Trophoblast cell (in vitro differentiated cells and primary cell): ENCODE measurements around the gene WTIP.
"Not testable (repeated sequence)": the region's sequence is repeated elsewhere in the genome, so short reads cannot be mapped to it uniquely, and the experiment has no call there.

ENCODE experiments used
- DNase-seq, 2 donors: peaks; one replicate each; pipeline ENCODE4 v3.0.0-alpha.2; 2016
- H2AFZ ChIP-seq: 2 replicates; pipeline ENCODE4 v1.6.1; 2013; ENCODE audit warnings: low read length, moderate library complexity, mild to moderate bottlenecking; ENCODE audit not compliant: insufficient read depth, poor library complexity
- H2AK5ac ChIP-seq: 2 replicates; pipeline ENCODE4 v1.6.1; 2013; ENCODE audit warnings: mild to moderate bottlenecking, low read length
- H2BK120ac ChIP-seq: 2 replicates; pipeline ENCODE4 v1.6.1; 2013; ENCODE audit warnings: low read length, mild to moderate bottlenecking, moderate library complexity; ENCODE audit not compliant: insufficient read depth, poor library complexity
- H2BK12ac ChIP-seq: 2 replicates; pipeline ENCODE4 v1.6.1; 2013; ENCODE audit warnings: mild to moderate bottlenecking, low read length, moderate library complexity
- H2BK5ac ChIP-seq: 2 replicates; pipeline ENCODE4 v1.6.1; 2013; ENCODE audit warnings: low read length, low read depth, moderate library complexity, mild to moderate bottlenecking; ENCODE audit not compliant: poor library complexity
- H3K14ac ChIP-seq: 2 replicates; pipeline ENCODE4 v1.6.1; 2013; ENCODE audit warnings: mild to moderate bottlenecking, low read length
- H3K18ac ChIP-seq: 2 replicates; pipeline ENCODE4 v1.6.1; 2013; ENCODE audit warnings: mild to moderate bottlenecking, low read length
- H3K23ac ChIP-seq: 2 replicates; pipeline ENCODE4 v1.6.1; 2013; ENCODE audit warnings: low read length
- H3K27ac ChIP-seq: 2 replicates; pipeline ENCODE4 v1.5.1; 2013; ENCODE audit warnings: low read depth, mild to moderate bottlenecking, inconsistent platforms, low read length, moderate library complexity
- H3K27me3 ChIP-seq: 2 replicates; pipeline ENCODE4 v1.6.1; 2013; ENCODE audit warnings: inconsistent platforms, mild to moderate bottlenecking, low read length, moderate library complexity; ENCODE audit not compliant: insufficient read depth
- H3K36me3 ChIP-seq, 2 experiments: 1 replicate in 1 of 2; 2 replicates in 1 of 2; pipeline ENCODE4 v1.6.1; 2013; ENCODE audit warnings: low read length in 2 of 2, mild to moderate bottlenecking in 2 of 2, moderate library complexity in 1 of 2; ENCODE audit not compliant: insufficient read depth in 2 of 2, control insufficient read depth in 1 of 2
- H3K4ac ChIP-seq: 2 replicates; pipeline ENCODE4 v1.6.1; 2013; ENCODE audit warnings: low read depth, mild to moderate bottlenecking, low read length, moderate library complexity
- H3K4me1 ChIP-seq, 2 experiments: 1 replicate in 1 of 2; 2 replicates in 1 of 2; pipeline ENCODE4 v1.6.1; 2013; ENCODE audit warnings: low read length in 2 of 2, mild to moderate bottlenecking in 2 of 2, moderate library complexity in 1 of 2; ENCODE audit not compliant: insufficient read depth in 2 of 2, control insufficient read depth in 1 of 2
- H3K4me2 ChIP-seq: 2 replicates; pipeline ENCODE4 v1.6.1; 2013; ENCODE audit warnings: inconsistent platforms, mild to moderate bottlenecking, low read length, moderate library complexity
- H3K4me3 ChIP-seq: 2 replicates; pipeline ENCODE4 v1.5.1; 2013; ENCODE audit warnings: mild to moderate bottlenecking, low read depth, low read length, inconsistent platforms
- H3K79me1 ChIP-seq: one replicate; pipeline ENCODE4 v1.6.1; 2013; ENCODE audit warnings: low read length
- H3K79me2 ChIP-seq: 2 replicates; pipeline ENCODE4 v1.6.1; 2013; ENCODE audit warnings: low read length, mild to moderate bottlenecking; ENCODE audit not compliant: control insufficient read depth, insufficient read depth, poor library complexity
- H3K9ac ChIP-seq: 2 replicates; pipeline ENCODE4 v1.6.1; 2013; ENCODE audit warnings: mild to moderate bottlenecking, low read length
- H3K9me3 ChIP-seq: 2 replicates; pipeline ENCODE4 v1.6.1; 2013; ENCODE audit warnings: low read depth, mild to moderate bottlenecking, control low read depth, inconsistent platforms, low read length; ENCODE audit not compliant: insufficient read depth
- H4K12ac ChIP-seq: 2 replicates; pipeline ENCODE4 v1.6.1; 2013; ENCODE audit warnings: low read depth, mild to moderate bottlenecking, low read length, moderate library complexity
- H4K8ac ChIP-seq: 2 replicates; pipeline ENCODE4 v1.6.1; 2013; ENCODE audit warnings: low read depth, mild to moderate bottlenecking, low read length, moderate library complexity
- H4K91ac ChIP-seq: one replicate; pipeline ENCODE4 v1.6.1; 2013; ENCODE audit warnings: low read depth, mild to moderate bottlenecking, low read length, moderate library complexity
- WGBS: extraction: QIAGEN DNeasy Blood & Tissue Kit; methylation state at CpG from one replicate; pipeline ENCODE4 v1.1.7; 2013; ENCODE audit warnings: missing lambda C conversion rate; ENCODE audit not compliant: insufficient read length, insufficient coverage; ENCODE audit errors: extremely low coverage; 5-methylcytosine and 5-hydroxymethylcytosine counted together

The WTIP gene

DNA sequence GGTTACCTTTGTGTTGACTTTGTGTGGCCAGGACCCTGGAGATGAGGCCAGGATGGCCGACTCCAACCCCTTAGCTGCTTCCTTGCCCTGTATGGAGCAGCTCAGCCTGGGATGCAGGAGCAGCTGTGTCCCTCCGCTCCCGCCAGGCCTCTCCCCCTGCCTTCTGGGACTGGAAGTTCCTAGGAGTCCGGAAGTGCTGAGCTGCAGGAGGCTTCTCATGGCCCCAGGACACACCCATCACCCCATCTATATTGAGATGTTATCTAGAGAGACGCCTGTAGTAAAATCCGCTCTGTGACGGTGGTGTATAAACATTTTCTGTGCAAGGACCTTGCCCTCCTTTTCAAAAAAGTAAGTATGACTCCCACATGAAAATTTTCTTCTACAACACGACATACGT, 27.0 kb downstream of the WTIP start:
- Histone ChIP-seq H2AFZ (no peak overlapping the region), H3K18ac (no peak overlapping the region), H3K4ac (no peak overlapping the region), H4K12ac (no peak overlapping the region), H2BK120ac (no peak overlapping the region), H3K4me1 (no peaks in the 10 kb centered on the region), H3K14ac (no peak overlapping the region), H3K36me3 (peaks cover 0 to under 1% of the 10 kb centered on the region in 2 experiments), H3K79me1 (no peaks in the 10 kb centered on the region), H3K27me3 (no peaks in the 10 kb centered on the region), H4K91ac (no peak overlapping the region), H2AK5ac (no peak overlapping the region), H3K4me3 (no peak overlapping the region), H3K4me2 (no peak overlapping the region), H3K27ac (no peak overlapping the region), H3K79me2 (no peaks in the 10 kb centered on the region), H2BK12ac (no peak overlapping the region), H4K8ac (no peak overlapping the region), H3K23ac (no peak overlapping the region), H3K9me3 (peaks cover 7% of the 10 kb centered on the region), H3K9ac (no peak overlapping the region), H2BK5ac (no peak overlapping the region)
- WGBS, result no CpG with 5 or more reads among the region's 9 CpGs
- no peak for DNase-seq

DNA sequence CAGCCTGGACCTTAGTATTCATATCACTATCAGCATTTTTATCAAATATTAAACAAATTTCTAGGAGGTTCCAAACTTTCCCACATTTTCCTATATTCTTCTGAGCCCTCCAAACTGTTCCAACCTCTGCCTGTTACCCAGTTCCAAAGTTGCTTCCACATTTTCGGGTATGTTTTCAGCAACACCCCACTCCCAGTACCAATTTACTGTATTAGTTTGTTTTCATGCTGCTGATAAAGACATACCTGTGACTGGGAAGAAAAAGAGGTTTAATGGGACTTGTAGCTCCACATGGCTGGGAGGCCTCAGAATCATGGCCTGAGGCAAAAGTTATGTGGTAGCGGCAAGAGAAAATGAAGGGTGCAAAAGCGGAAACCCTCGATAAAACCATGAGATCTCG, 29.3 kb downstream of the WTIP start:
- H2AFZ ChIP-seq, H3K27ac ChIP-seq, DNase-seq, H4K91ac ChIP-seq, H3K36me3 ChIP-seq, H4K12ac ChIP-seq, H2AK5ac ChIP-seq, H3K23ac ChIP-seq, H3K4me2 ChIP-seq, H2BK120ac ChIP-seq, H3K4me3 ChIP-seq, H2BK12ac ChIP-seq, H3K4ac ChIP-seq, H3K27me3 ChIP-seq, H3K9me3 ChIP-seq, H3K79me2 ChIP-seq, H3K4me1 ChIP-seq, H4K8ac ChIP-seq, H3K79me1 ChIP-seq, H2BK5ac ChIP-seq, H3K9ac ChIP-seq, H3K18ac ChIP-seq, H3K14ac ChIP-seq: not testable (repeated sequence)
- no CpG with 5 or more reads among the region's 5 CpGs for WGBS

- Histone ChIP-seq H2BK5ac (no peak overlapping the region), H3K4me2 (no peak overlapping the region), H4K12ac (no peak overlapping the region), H3K9ac (no peak overlapping the region), H3K27me3 (no peaks in the 10 kb centered on the region), H2BK12ac (no peak overlapping the region), H3K23ac (no peak overlapping the region), H3K27ac (no peak overlapping the region), H3K36me3 (no peaks in the 10 kb centered on the region), H3K14ac (no peak overlapping the region), H2AFZ (no peak overlapping the region), H3K4me3 (peak overlapping the region; percentile 1), H3K18ac (no peak overlapping the region), H4K8ac (no peak overlapping the region), H4K91ac (no peak overlapping the region), H3K4me1 (no peaks in the 10 kb centered on the region), H3K79me2 (no peaks in the 10 kb centered on the region), H2BK120ac (no peak overlapping the region), H3K79me1 (no peaks in the 10 kb centered on the region), H3K9me3 (peaks cover 8% of the 10 kb centered on the region), H3K4ac (no peak overlapping the region), H2AK5ac (no peak overlapping the region)
- no CpG with 5 or more reads among the region's 17 CpGs for WGBS
- no peak for DNase-seq
Observed at GRCh38 chr19:34512254-34512822, 30.8 kb downstream of the WTIP start.

DNA sequence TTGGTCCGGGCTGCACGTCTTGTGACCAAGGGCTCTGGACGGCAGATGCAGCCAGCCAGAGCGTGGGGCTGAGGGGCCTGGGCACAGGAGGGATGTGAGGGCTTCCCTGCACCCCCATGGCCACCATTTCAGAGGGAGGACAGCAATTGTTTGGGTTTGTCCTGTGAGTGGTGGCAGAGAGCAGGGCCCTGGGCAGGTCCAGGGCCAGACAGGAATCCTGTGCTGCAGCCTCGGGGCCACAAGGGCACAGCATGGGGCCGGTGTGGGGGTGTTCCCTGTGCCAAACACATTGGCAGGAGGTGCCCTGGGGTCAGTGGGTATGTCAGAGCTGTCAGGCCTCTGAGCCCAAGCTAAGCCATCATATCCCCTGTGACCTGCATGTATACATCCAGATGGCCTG, 32.2 kb downstream of the WTIP start:
- Histone ChIP-seq H2BK5ac (no peak overlapping the region), H3K4me3 (no peak overlapping the region), H4K12ac (no peak overlapping the region), H2AK5ac (no peak overlapping the region), H3K9me3 (peaks cover 8% of the 10 kb centered on the region), H4K91ac (no peak overlapping the region), H3K79me1 (no peaks in the 10 kb centered on the region), H3K4me1 (no peaks in the 10 kb centered on the region), H3K27me3 (no peaks in the 10 kb centered on the region), H2AFZ (no peak overlapping the region), H2BK120ac (no peak overlapping the region), H3K27ac (no peak overlapping the region), H3K4ac (no peak overlapping the region), H3K14ac (no peak overlapping the region), H3K9ac (no peak overlapping the region), H3K79me2 (no peaks in the 10 kb centered on the region), H2BK12ac (no peak overlapping the region), H3K18ac (no peak overlapping the region), H4K8ac (no peak overlapping the region), H3K23ac (no peak overlapping the region), H3K36me3 (no peaks in the 10 kb centered on the region), H3K4me2 (no peak overlapping the region)
- DNase-seq, result no peak
- no CpG with 5 or more reads among the region's 6 CpGs for WGBS
